NCI-H526 treated with DMSO at 0.1 percent for 48 hours (cell line): ENCODE results near the gene PCOLCE2.

Experiments used
- DNase-seq: peaks from one replicate; lab custom pipeline; 2025; lab: John Stamatoyannopoulos, UW

The PCOLCE2 gene

DNA sequence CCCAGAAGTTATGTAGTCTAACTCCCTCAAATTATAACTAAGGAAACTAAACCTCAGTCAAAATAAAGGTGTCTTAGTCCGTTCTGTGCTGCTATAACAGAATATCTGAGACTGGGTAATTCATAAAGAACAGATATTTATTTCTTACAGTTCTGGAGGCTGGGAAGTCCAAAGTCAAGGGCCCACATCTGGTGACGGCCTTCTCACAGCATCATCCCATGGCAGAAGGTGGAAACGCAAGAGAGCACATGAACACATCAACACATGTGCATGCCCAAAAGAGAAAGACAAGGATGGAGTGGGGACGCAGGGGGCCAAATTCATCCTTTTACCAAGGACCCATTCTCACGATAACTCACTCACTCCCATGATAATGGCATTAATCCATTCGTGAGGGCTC is 73.1 kb downstream of the PCOLCE2 start:
- DNase-seq, result no peak

- DNase-seq, result no peak
These were observed 79.6 kb downstream of the PCOLCE2 start for GRCh38 chr3:142809259-142809658.

DNA sequence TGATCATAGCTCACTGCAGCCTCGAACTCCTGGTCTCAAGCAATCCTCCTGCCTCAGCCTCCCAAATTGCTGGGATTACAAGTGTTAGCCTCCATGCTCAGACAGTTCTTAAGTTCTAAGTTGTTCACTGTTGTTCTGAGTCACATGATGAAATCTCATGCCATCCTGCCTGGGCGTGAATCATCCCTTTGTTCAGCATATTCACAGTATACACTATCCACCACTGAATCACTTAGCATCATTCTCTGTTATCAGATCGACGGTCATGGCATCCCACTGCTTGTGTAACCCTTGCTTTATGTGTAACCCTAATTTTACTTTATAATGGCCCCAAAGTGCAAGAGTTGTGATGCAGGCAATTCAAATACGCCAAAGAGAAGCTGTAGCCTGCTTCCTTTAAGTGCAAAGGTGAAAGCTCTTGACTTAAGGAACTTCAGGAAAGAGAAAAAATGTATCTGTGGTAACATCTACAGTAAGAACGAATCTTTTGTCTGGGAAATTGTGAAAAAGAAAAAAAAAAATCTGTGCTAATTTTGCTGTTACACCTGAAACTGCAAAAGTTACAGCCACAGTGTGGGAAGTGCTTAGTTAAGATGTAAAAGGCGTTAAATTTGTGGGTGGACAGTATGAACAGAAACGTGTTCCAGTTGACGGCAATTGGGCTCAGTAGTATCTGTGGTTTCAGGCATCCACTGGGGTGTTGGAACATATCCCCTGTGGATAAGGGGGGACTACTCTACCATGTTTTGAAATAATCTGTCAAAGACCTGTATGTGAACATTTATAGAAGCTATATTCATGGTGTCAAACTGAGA is 80.6 kb downstream of the PCOLCE2 start:
- no peak for DNase-seq

DNA sequence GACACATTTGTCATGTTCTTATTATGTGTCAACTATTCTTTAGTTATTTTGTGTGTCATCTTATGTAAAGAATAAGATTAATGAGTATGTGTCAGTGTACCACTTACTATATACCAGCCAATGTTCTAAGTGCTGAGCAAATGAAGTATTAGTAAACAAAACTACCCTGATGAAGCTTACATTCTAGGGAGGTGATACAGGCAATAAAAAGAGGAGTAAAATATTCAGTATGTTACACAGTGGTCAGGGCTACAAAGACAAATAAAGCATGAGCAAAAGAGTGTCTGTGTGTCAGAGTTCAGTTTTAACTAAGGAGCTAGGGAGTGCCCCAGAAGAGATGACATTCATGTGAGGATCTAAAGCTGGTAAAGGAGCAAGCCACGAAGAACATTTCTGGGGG is 86.0 kb downstream of the PCOLCE2 start:
- DNase-seq, result no peak

DNA sequence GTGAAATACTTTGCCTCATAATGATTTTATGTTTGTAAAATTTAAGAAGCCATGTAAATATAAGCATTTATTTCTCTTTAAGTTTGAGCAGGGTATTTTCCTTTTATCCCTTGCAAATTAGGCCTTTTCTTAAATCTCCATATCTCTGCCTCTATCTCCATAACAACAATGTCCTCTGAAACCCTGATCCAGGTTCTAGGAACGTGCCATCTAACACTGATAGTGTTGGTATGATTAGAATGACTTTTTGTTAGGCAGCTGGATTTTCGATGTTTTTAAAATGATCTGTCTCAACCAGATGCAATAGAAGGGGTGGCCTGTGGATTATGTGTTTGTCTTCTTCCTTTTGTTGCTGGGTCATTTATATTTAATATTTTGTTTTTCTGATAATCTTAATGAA is 87.1 kb downstream of the PCOLCE2 start:
- DNase-seq, result no peak

DNA sequence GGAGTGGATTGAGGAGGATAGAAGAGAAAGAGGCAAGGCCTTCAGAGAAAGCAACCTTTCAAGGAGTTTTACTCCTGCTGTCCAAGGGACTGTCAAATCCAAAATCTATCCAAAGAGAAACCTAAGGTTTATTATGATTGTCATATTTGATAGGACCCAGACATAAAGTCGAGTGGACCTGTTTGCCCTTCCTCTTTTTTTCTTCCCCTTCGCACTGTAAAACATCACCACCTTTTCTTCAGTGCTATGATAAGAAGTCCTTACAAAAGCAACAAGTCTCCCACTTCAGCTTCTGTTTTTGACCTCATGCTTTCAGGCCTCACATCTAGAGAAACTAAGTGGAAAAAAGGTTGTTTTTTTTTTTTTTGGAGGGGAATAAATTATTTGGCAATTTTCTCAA is 92.1 kb downstream of the PCOLCE2 start:
- DNase-seq, result no peak

- no peak for DNase-seq
These were observed 93.6 kb downstream of the PCOLCE2 start for GRCh38 chr3:142795332-142795731.

DNA sequence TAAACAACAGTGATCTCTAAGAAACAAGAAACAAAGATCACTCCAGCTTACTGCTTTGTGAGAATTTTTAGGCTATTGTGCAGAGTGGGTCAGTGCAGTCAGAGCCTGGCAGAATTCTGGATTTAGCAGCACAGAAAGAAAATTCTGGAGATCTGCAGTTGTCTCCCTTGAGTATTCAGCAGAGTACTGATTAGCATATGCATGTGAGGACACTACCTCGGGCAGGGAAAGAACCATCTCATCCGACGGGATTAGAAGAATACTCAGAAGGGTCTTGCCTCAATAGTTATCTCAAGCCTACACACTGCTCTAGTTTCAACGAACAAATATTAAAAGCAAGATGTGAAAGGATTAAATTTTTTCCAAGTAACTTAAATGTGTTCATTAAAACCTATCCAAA is 94.4 kb downstream of the PCOLCE2 start:
- DNase-seq, result no peak

DNA sequence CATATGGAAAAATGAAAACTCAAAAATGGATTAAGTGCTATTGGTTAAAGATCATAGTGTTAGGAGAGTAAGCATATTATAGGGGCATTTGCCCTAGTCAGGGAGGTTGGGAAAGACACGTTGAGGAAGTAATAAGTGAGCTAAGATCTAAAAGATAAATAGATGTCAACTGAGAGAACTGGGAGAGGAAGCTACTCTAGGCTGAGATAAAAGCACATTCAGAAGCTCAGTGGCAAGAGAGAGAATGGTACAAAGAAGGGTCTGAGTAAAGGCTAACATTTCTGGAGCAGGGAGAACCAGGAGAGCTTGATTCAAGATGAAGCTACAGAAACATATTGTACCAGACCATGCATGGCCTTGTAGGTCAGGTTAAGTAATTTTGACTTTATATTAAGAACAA is 101.2 kb downstream of the PCOLCE2 start:
- no peak for DNase-seq

GRCh38 chr3:142785996-142786395 is 102.9 kb downstream of the PCOLCE2 start:
- no peak for DNase-seq

- no peak for DNase-seq
These were observed 104.7 kb downstream of the PCOLCE2 start for GRCh38 chr3:142784228-142784627.

GRCh38 chr3:142782616-142783015 is 106.3 kb downstream of the PCOLCE2 start:
- DNase-seq, result no peak

DNA sequence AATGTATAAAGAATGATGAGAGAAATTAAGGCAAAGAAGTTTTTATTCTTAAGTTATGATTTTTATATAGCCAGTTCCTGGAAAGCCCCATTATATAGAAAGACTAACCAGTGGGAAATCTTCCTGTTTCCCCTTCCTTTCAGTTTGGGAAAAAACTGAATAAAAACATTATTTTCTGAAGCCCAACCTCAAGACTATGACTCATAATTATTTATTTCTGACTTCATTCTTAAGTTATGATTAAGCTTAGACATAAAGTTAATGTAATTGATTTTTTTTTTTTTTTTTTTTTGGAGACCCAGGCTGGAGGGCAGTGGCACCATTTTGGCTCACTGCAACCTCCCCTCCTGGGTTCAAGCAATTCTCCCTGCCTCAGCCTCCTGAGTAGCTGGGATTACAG is 109.3 kb downstream of the PCOLCE2 start:
- no peak for DNase-seq

DNA sequence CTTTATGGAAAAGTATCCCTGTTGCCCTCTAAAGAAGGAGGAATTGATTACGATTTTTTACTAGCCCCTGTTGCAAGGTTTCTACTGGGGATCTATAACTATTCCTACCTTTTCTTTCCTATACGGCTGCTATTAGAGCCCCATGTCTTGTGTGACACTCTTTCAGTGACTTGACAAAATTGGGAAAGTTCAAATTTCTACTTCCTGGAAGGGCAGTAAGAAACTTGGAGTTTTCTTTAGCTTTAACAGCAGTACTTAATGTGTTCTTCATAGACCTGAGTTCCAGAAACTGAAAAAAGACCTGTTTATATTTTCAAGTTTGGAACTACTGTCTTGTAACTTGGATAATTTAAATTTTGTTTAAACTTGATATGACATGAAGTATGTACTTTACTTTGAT is 110.3 kb downstream of the PCOLCE2 start:
- no peak for DNase-seq

GRCh38 chr3:142777927-142778326 is 111.0 kb downstream of the PCOLCE2 start:
- DNase-seq, result no peak

- no peak for DNase-seq
These were observed 120.5 kb downstream of the PCOLCE2 start for GRCh38 chr3:142768338-142768737.
